Endodermal cell (in vitro differentiated cells): ENCODE measurements around the gene RNMT. TPM values are rescaled to one million over a fixed set of nuclear protein-coding genes. Genes with fewer than 3 reads are reported as not detected.

Source experiments
- DNase-seq: peaks from one replicate; pipeline ENCODE4 v3.0.0-alpha.2; 2017
- H3K27ac ChIP-seq: 2 replicates; pipeline ENCODE4 v1.5.1; 2013; ENCODE audit warnings: mild to moderate bottlenecking, low read depth, low read length, moderate library complexity
- H3K27me3 ChIP-seq: 2 replicates; pipeline ENCODE4 v1.6.1; 2013; ENCODE audit warnings: mild to moderate bottlenecking, low read length, moderate library complexity; ENCODE audit not compliant: insufficient read depth, control insufficient read depth, poor library complexity, severe bottlenecking
- H3K36me3 ChIP-seq: 2 replicates; pipeline ENCODE4 v1.7.0; 2013; ENCODE audit warnings: mild to moderate bottlenecking, low read length, moderate library complexity; ENCODE audit not compliant: control insufficient read depth, insufficient read depth
- H3K4me1 ChIP-seq: one replicate; pipeline ENCODE4 v1.7.0; 2013; ENCODE audit warnings: low read length; ENCODE audit not compliant: control insufficient read depth, insufficient read depth
- H3K4me3 ChIP-seq: 2 replicates; pipeline ENCODE4 v1.5.1; 2013; ENCODE audit warnings: mild to moderate bottlenecking, low read length, moderate library complexity
- H3K9ac ChIP-seq: 2 replicates; pipeline ENCODE4 v1.6.1; 2013; ENCODE audit warnings: mild to moderate bottlenecking, low read length, moderate library complexity; ENCODE audit not compliant: poor library complexity, severe bottlenecking; ENCODE audit errors: extremely low read depth
- H3K9me3 ChIP-seq: 2 replicates; pipeline ENCODE4 v1.6.1; 2013; ENCODE audit warnings: mild to moderate bottlenecking, low read length, moderate library complexity; ENCODE audit not compliant: control insufficient read depth
- H3K27ac Mint-ChIP-seq: 2 replicates; pipeline ENCODE4 v1.8.0; 2020; ENCODE audit warnings: mixed read lengths
- H3K27me3 Mint-ChIP-seq: 2 replicates; pipeline ENCODE4 v1.8.0; 2021; ENCODE audit warnings: mild to moderate bottlenecking, mixed read lengths; ENCODE audit not compliant: insufficient read depth
- H3K36me3 Mint-ChIP-seq: 2 replicates; pipeline ENCODE4 v1.8.0; 2020; ENCODE audit warnings: low read depth, mixed read lengths
- H3K4me1 Mint-ChIP-seq: 2 replicates; pipeline ENCODE4 v1.8.0; 2020; ENCODE audit warnings: mixed read lengths
- H3K4me3 Mint-ChIP-seq: 2 replicates; pipeline ENCODE4 v1.8.0; 2020; ENCODE audit warnings: mild to moderate bottlenecking, moderate library complexity, mixed read lengths
- H3K9me3 Mint-ChIP-seq: 2 replicates; pipeline ENCODE4 v1.8.0; 2020; ENCODE audit warnings: mild to moderate bottlenecking, mixed read lengths
- WGBS, 2 experiments: methylation state at CpG; one replicate each; pipeline versions ENCODE4 v1.1.5 to v1.1.7; 2013; ENCODE audit warnings: missing lambda C conversion rate in 2 of 2, mixed read lengths in 1 of 2; ENCODE audit not compliant: insufficient coverage in 1 of 2, insufficient read length in 1 of 2; 5-methylcytosine and 5-hydroxymethylcytosine counted together
- total RNA-seq, 2 donors: library from RNA; stranded (reverse); fragmentation: NEBNext Ultra II Directional in 1 of 2; extraction: Animal tissue kit (Norgen Biotek cat#: 25700) in 1 of 2; gene quantifications; 2 replicates in 1 of 2; 3 replicates in 1 of 2; pipeline ENCODE4 v1.2.1, GENCODE V29; 2021
- TF ChIP-seq, protein P1 (sequence below): fragments of 200-600 bp; sonication (generic); conservative IDR thresholded peaks from 2 replicates; pipeline ENCODE4 v1.5.0; 2021; ENCODE audit warnings: antibody characterized with exemption, mild to moderate bottlenecking

RNMT gene
- total RNA-seq, 2 donors from 2014 or later = 44.9 to 47.0 TPM

DNA sequence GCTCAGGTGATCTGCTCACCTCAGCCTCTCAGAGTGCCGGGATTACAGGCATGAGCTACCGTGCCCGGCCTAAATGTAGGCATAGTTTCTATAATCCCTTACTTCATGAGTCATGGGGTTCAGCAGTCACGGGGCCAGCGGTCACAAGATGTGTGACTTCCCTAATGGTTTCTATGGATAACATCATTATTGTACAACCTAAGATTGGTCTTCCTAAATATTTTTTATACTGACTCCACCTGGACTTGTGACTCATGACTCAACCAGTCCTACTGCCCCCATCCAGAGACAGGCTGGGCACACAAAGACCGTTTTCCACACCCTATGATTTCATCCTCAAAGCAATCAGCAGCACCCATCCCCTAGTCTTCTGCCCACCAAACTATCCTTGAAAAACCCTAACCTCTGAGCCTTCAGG, 16.1 kb upstream of the RNMT start:
- peaks cover 10% of the 10 kb centered on the region for H3K4me1 Mint-ChIP-seq
- H3K36me3 Mint-ChIP-seq = peaks cover 40% of the 10 kb centered on the region
- H3K4me3 Mint-ChIP-seq = no peak overlapping the region
- DNase-seq = no peak
- Histone ChIP-seq H3K9me3 (peaks cover 37% of the 10 kb centered on the region), H3K4me3 (no peak overlapping the region), H3K36me3 (peaks cover 12% of the 10 kb centered on the region), H3K4me1 (no peaks in the 10 kb centered on the region), H3K9ac (no peak overlapping the region), H3K27me3 (no peaks in the 10 kb centered on the region), H3K27ac (no peak overlapping the region)
- peaks cover 28% of the 10 kb centered on the region for H3K9me3 Mint-ChIP-seq
- TF ChIP-seq, protein P1, sequence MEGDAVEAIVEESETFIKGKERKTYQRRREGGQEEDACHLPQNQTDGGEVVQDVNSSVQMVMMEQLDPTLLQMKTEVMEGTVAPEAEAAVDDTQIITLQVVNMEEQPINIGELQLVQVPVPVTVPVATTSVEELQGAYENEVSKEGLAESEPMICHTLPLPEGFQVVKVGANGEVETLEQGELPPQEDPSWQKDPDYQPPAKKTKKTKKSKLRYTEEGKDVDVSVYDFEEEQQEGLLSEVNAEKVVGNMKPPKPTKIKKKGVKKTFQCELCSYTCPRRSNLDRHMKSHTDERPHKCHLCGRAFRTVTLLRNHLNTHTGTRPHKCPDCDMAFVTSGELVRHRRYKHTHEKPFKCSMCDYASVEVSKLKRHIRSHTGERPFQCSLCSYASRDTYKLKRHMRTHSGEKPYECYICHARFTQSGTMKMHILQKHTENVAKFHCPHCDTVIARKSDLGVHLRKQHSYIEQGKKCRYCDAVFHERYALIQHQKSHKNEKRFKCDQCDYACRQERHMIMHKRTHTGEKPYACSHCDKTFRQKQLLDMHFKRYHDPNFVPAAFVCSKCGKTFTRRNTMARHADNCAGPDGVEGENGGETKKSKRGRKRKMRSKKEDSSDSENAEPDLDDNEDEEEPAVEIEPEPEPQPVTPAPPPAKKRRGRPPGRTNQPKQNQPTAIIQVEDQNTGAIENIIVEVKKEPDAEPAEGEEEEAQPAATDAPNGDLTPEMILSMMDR = no peak
- WGBS, 2 experiments = 88 to 92% methylated on average over 4 to 6 of the region's 6 CpGs
- no peak overlapping the region for H3K27ac Mint-ChIP-seq
- H3K27me3 Mint-ChIP-seq = no peaks in the 10 kb centered on the region

DNA sequence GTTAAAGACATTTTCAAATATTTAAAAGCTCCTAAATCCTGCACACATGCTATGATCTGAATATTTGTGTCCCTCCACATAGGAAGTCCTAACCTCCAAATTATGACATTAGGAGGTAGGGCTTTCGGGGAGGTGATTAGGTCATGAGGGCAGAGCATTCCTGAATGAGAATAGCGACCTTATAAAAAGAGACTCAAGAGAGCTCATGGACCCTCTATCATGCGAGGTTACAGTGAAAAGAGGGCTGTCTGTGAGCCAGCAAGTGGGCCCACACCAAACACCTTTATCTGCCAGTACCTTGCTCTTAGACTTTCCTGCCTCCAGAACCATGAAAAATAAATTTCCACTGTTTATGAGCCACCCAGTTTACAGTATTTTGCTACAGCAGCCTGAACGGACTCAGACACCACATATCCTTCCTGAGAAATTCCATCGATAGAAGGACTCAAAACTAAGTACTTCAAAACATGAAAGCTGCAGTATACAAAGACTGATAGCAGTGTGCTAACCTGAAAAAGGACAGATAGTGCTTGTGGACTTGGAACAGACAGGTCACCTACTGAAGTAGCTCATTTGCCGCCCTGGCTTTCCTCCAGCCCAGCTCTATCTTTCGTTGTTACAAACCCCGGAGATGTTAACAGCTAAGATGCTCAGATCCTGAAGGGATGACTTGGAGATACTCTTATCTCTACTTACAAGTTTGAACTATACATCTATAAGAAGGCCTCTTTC, 13.9 kb upstream of the RNMT start:
- WGBS, 2 experiments = 90 to 96% methylated on average over 4 to 8 of the region's 8 CpGs
- no peak overlapping the region for H3K9ac ChIP-seq
- no peak overlapping the region for H3K4me3 Mint-ChIP-seq

DNA sequence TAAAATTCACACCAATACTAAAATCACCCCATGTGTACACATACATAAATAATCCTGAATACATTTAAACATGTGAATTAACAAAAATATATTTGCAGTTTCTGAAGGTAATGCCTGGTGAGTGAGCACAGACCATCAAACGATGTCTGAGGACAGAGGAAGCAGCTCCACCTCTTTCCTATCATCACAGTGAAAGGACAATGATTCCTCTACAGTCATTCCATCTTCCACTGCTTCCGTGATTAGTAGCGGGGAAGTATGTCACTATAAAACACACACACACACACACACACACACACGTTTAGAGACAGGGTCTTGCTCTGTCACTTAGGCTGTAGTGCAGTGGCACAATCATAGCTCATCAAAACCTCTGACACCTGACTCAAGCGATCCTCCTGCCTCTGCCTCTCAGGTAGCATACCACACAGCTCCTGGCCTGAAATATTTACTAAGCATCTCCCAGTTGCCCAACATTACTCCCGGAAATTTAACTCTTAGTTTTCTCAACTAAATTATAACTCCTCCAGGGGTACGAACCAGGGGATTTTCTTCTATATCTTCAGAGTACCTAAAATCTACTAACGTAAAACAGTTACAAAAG, 12.9 kb upstream of the RNMT start:
- TF ChIP-seq, protein P1 = no peak
- 83 to 87% methylated on average over 1 to 8 of the region's 8 CpGs for WGBS, 2 experiments
- Mint-ChIP-seq H3K27me3 (no peaks in the 10 kb centered on the region), H3K36me3 (peaks cover 28% of the 10 kb centered on the region), H3K4me3 (no peak overlapping the region), H3K4me1 (peaks cover 10% of the 10 kb centered on the region), H3K9me3 (peaks cover 19% of the 10 kb centered on the region), H3K27ac (no peak overlapping the region)
- no peak for DNase-seq
- Histone ChIP-seq H3K4me1 (no peaks in the 10 kb centered on the region), H3K27ac (no peak overlapping the region), H3K4me3 (no peak overlapping the region), H3K9ac (no peak overlapping the region), H3K9me3 (peaks cover 31% of the 10 kb centered on the region), H3K36me3 (no peaks in the 10 kb centered on the region), H3K27me3 (no peaks in the 10 kb centered on the region)

More for the DNA sequence above, 13.9 kb upstream of the RNMT start:
- no peak for DNase-seq
- TF ChIP-seq, protein P1 = no peak
- Mint-ChIP-seq H3K9me3 (peaks cover 15% of the 10 kb centered on the region), H3K4me1 (peaks cover 10% of the 10 kb centered on the region), H3K36me3 (peaks cover 26% of the 10 kb centered on the region), H3K27me3 (no peaks in the 10 kb centered on the region), H3K27ac (peak overlapping the region; percentile 6)
- Histone ChIP-seq H3K4me1 (no peaks in the 10 kb centered on the region), H3K36me3 (no peaks in the 10 kb centered on the region), H3K27ac (no peak overlapping the region), H3K27me3 (no peaks in the 10 kb centered on the region), H3K9me3 (peaks cover 29% of the 10 kb centered on the region), H3K4me3 (no peak overlapping the region)
